Tibial nerve (tissue), 4 donors: ENCODE data around the gene MYOD1.

Experiments used
- CTCF ChIP-seq, 5 experiments: fragments of 200-600 bp in 3 of 5; fragments of 450-650 bp in 2 of 5; sonication (generic) in 3 of 5; IDR thresholded peaks; one replicate each; pipeline ENCODE4 v1.5.1; 2016 to 2019; ENCODE audit warnings: antibody characterized with exemption in 5 of 5, mild to moderate bottlenecking in 3 of 5, moderate library complexity in 2 of 5
- EP300 ChIP-seq, 2 donors: sonication (generic); formaldehyde crosslinking; IDR thresholded peaks; one replicate each; pipeline ENCODE4 v1.6.1; 2017; ENCODE audit warnings: antibody characterized with exemption in 2 of 2, mild to moderate bottlenecking in 1 of 2
- POLR2A ChIP-seq, 2 donors: fragments of 450-650 bp; IDR thresholded peaks; one replicate each; pipeline ENCODE4 v1.6.1; 2017; ENCODE audit warnings: antibody characterized with exemption in 2 of 2, mild to moderate bottlenecking in 2 of 2, moderate library complexity in 2 of 2

GRCh38 chr11:17724020-17724908 lies 4.9 kb downstream of the MYOD1 start:
- TF ChIP-seq POLR2A (IDR thresholded peaks at IDR 0.05) (no peak), CTCF (IDR thresholded peaks at IDR 0.05) (no peak), EP300 (IDR thresholded peaks at IDR 0.05) (no peak)
